WTC11 (cell line): Measurements from ENCODE around the gene HNRNPUL1.

Source experiments
- CTCF ChIP-seq: fragments of 200-600 bp; IDR thresholded peaks from 2 replicates; pipeline ENCODE4 v1.8.0; 2022; ENCODE audit warnings: antibody characterized with exemption
- ZNF416 ChIP-seq: fragments of 250-450 bp; sonication (Bioruptor Pico); IDR thresholded peaks from 2 replicates; pipeline ENCODE4 v1.9.0; 2021; ENCODE audit warnings: mild to moderate bottlenecking, inconsistent platforms
- ZNF423 ChIP-seq: fragments of 250-450 bp; sonication (Bioruptor Pico); IDR thresholded peaks from 2 replicates; pipeline ENCODE4 v2.1.2; 2022; ENCODE audit warnings: mild to moderate bottlenecking, moderate library complexity

- TF ChIP-seq CTCF (no peak), ZNF423 (CRISPR knock-in tag) (no peak), ZNF416 (CRISPR knock-in tag) (no peak)
Measured at GRCh38 chr19:41350735-41351338, 86.7 kb downstream of the HNRNPUL1 start.
